ENCODE results near the gene PARVB.
A peak's percentile ranks its signal among the peaks of the same experiment; 100 is the strongest.

PARVB gene

GRCh38 chr22:44204739-44205515 lies 180.8 kb downstream of the PARVB start:
- Mint-ChIP-seq H3K36me3 (peaks cover 8% of the 10 kb centered on the region), H3K4me3 (no peak overlapping the region), H3K9me3 (peaks cover 4% of the 10 kb centered on the region), H3K4me1 (peaks cover 17% of the 10 kb centered on the region), H3K27ac (peak overlapping the region; percentile 29)
- no peak for DNase-seq (ENCODE audit: low spot score in 2 of 2)
- ATAC-seq = no peak

GRCh38 chr22:44205516-44206329 lies 181.6 kb downstream of the PARVB start:
- Mint-ChIP-seq H3K9me3 (peaks cover 4% of the 10 kb centered on the region), H3K4me1 (peaks cover 13% of the 10 kb centered on the region), H3K36me3 (peaks cover 8% of the 10 kb centered on the region), H3K27ac (no peak overlapping the region), H3K4me3 (no peak overlapping the region)
- ATAC-seq = no peak
- no peak for DNase-seq (ENCODE audit: low spot score in 2 of 2)

GRCh38 chr22:44206330-44206645 lies 182.2 kb downstream of the PARVB start:
- peaks cover 4% of the 10 kb centered on the region for H3K9me3 Mint-ChIP-seq
- H3K36me3 Mint-ChIP-seq = peaks cover 8% of the 10 kb centered on the region
- no peak overlapping the region for H3K4me3 Mint-ChIP-seq
- ATAC-seq = no peak
- DNase-seq (ENCODE audit: low spot score in 2 of 2) = no peak
- peaks cover 16% of the 10 kb centered on the region for H3K4me1 Mint-ChIP-seq
- no peak overlapping the region for H3K27ac Mint-ChIP-seq

GRCh38 chr22:44206696-44207095 lies 182.6 kb downstream of the PARVB start:
- Mint-ChIP-seq H3K36me3 (peaks cover 8% of the 10 kb centered on the region), H3K4me3 (no peak overlapping the region), H3K9me3 (peaks cover 4% of the 10 kb centered on the region), H3K4me1 (peaks cover 21% of the 10 kb centered on the region), H3K27ac (no peak overlapping the region)
- ATAC-seq (no peak), DNase-seq (ENCODE audit: low spot score in 2 of 2) (no peak)

- H3K4me3 Mint-ChIP-seq = no peak overlapping the region
- H3K4me1 Mint-ChIP-seq = peaks cover 19% of the 10 kb centered on the region
- peaks cover 4% of the 10 kb centered on the region for H3K9me3 Mint-ChIP-seq
- no peak overlapping the region for H3K27ac Mint-ChIP-seq
- H3K36me3 Mint-ChIP-seq = peaks cover 7% of the 10 kb centered on the region
- ATAC-seq (no peak), DNase-seq (ENCODE audit: low spot score in 2 of 2) (no peak)
These were observed 183.3 kb downstream of the PARVB start for GRCh38 chr22:44207173-44207980.

- no peak overlapping the region for H3K27ac Mint-ChIP-seq
- H3K4me1 Mint-ChIP-seq = peaks cover 19% of the 10 kb centered on the region
These were observed 183.8 kb downstream of the PARVB start for GRCh38 chr22:44207981-44208317.

GRCh38 chr22:44209343-44209742 lies 185.2 kb downstream of the PARVB start:
- no peaks in the 10 kb centered on the region for H3K36me3 Mint-ChIP-seq
- DNase-seq (ENCODE audit: low spot score in 2 of 2) = no peak
- peaks cover 19% of the 10 kb centered on the region for H3K4me1 Mint-ChIP-seq
- H3K4me3 Mint-ChIP-seq = no peak overlapping the region
- no peak for ATAC-seq
- H3K27ac Mint-ChIP-seq = no peak overlapping the region
- peaks cover 4% of the 10 kb centered on the region for H3K9me3 Mint-ChIP-seq

More at GRCh38 chr22:44207981-44208317, 183.8 kb downstream of the PARVB start:
- Mint-ChIP-seq H3K4me3 (no peak overlapping the region), H3K36me3 (peaks cover 2% of the 10 kb centered on the region), H3K9me3 (peaks cover 4% of the 10 kb centered on the region)
- DNase-seq (ENCODE audit: low spot score in 2 of 2) (no peak), ATAC-seq (no peak)

GRCh38 chr22:44210722-44211121 lies 186.6 kb downstream of the PARVB start:
- ATAC-seq (no peak), DNase-seq (ENCODE audit: low spot score in 2 of 2) (no peak)
- H3K36me3 Mint-ChIP-seq = no peaks in the 10 kb centered on the region
- peaks cover 19% of the 10 kb centered on the region for H3K4me1 Mint-ChIP-seq
- no peak overlapping the region for H3K4me3 Mint-ChIP-seq
- H3K9me3 Mint-ChIP-seq = peaks cover 4% of the 10 kb centered on the region
- no peak overlapping the region for H3K27ac Mint-ChIP-seq

- Mint-ChIP-seq H3K4me3 (no peak overlapping the region), H3K36me3 (no peaks in the 10 kb centered on the region), H3K9me3 (peaks cover 4% of the 10 kb centered on the region), H3K27ac (no peak overlapping the region), H3K4me1 (peaks cover 19% of the 10 kb centered on the region)
- DNase-seq (ENCODE audit: low spot score in 2 of 2) = no peak
- ATAC-seq = no peak
These were observed 187.3 kb downstream of the PARVB start for GRCh38 chr22:44211256-44211945.

GRCh38 chr22:44211946-44212930 lies 188.1 kb downstream of the PARVB start:
- Mint-ChIP-seq H3K4me1 (peaks cover 19% of the 10 kb centered on the region), H3K27ac (no peak overlapping the region), H3K4me3 (no peak overlapping the region), H3K36me3 (peaks cover 2% of the 10 kb centered on the region), H3K9me3 (peaks cover 4% of the 10 kb centered on the region)
- ATAC-seq = no peak
- no peak for DNase-seq (ENCODE audit: low spot score in 2 of 2)

- ATAC-seq (no peak), DNase-seq (ENCODE audit: low spot score in 2 of 2) (no peak)
- Mint-ChIP-seq H3K4me1 (peaks cover 16% of the 10 kb centered on the region), H3K36me3 (peaks cover 5% of the 10 kb centered on the region), H3K4me3 (no peak overlapping the region), H3K27ac (no peak overlapping the region), H3K9me3 (peaks cover 4% of the 10 kb centered on the region)
These were observed 188.8 kb downstream of the PARVB start for GRCh38 chr22:44212936-44213335.

- Mint-ChIP-seq H3K4me3 (no peak overlapping the region), H3K36me3 (peaks cover 5% of the 10 kb centered on the region), H3K4me1 (peaks cover 12% of the 10 kb centered on the region), H3K27ac (no peak overlapping the region), H3K9me3 (peaks cover 4% of the 10 kb centered on the region)
- ATAC-seq (peak; percentile 46), DNase-seq (ENCODE audit: low spot score in 2 of 2) (no peak)
These were observed 189.5 kb downstream of the PARVB start for GRCh38 chr22:44213489-44214043.

- no peak overlapping the region for H3K4me3 Mint-ChIP-seq
- DNase-seq (ENCODE audit: low spot score in 2 of 2) = no peak
- peaks cover 4% of the 10 kb centered on the region for H3K9me3 Mint-ChIP-seq
- H3K36me3 Mint-ChIP-seq = peaks cover 5% of the 10 kb centered on the region
- peaks cover 12% of the 10 kb centered on the region for H3K4me1 Mint-ChIP-seq
- ATAC-seq = no peak
- H3K27ac Mint-ChIP-seq = no peak overlapping the region
These were observed 190.1 kb downstream of the PARVB start for GRCh38 chr22:44214187-44214586.

GRCh38 chr22:44214764-44215163 lies 190.7 kb downstream of the PARVB start:
- Mint-ChIP-seq H3K4me3 (no peak overlapping the region), H3K4me1 (peaks cover 12% of the 10 kb centered on the region), H3K27ac (no peak overlapping the region), H3K9me3 (peaks cover under 1% of the 10 kb centered on the region), H3K36me3 (peaks cover 5% of the 10 kb centered on the region)
- DNase-seq (ENCODE audit: low spot score in 2 of 2) (no peak), ATAC-seq (no peak)
